GM23338 (cell line): ENCODE data around the gene BST2. TPM values are rescaled to one million over a fixed set of nuclear protein-coding genes. Genes with fewer than 3 reads are reported as not detected.

Experiments
- ATAC-seq: fragments of 200-7000 bp; cut with Tn5 transposase; 3 replicates; pipeline ENCODE4 v1.9.1; 2020
- DNase-seq: peaks from one replicate; pipeline ENCODE4 v3.0.0-alpha.2; 2015; ENCODE audit warnings: low spot score
- H2AFZ ChIP-seq: fragments of 200-600 bp; sonication (generic); 2 replicates; pipeline ENCODE4 v1.8.0; 2016; ENCODE audit warnings: antibody characterized with exemption, mild to moderate bottlenecking, moderate library complexity
- H3F3A ChIP-seq: fragments of 200-600 bp; sonication (generic); replicated peaks from 2 replicates; pipeline ENCODE4 v1.8.0; 2017; ENCODE audit warnings: antibody characterized with exemption, mixed run types, low read depth
- H3K27ac ChIP-seq: fragments of 200-600 bp; sonication (generic); 2 replicates; pipeline ENCODE4 v1.6.1; 2016; ENCODE audit warnings: low read depth
- H3K27me3 ChIP-seq: fragments of 200-600 bp; sonication (generic); 2 replicates; pipeline ENCODE4 v1.8.0; 2016; ENCODE audit warnings: mild to moderate bottlenecking, mixed run types, moderate library complexity; ENCODE audit not compliant: insufficient read depth
- H3K36me3 ChIP-seq: fragments of 200-600 bp; sonication (generic); 2 replicates; pipeline ENCODE4 v1.8.0; 2016; ENCODE audit warnings: mild to moderate bottlenecking; ENCODE audit not compliant: insufficient read depth
- H3K4me1 ChIP-seq: fragments of 200-600 bp; sonication (generic); 2 replicates; pipeline ENCODE4 v1.8.0; 2016; ENCODE audit warnings: mild to moderate bottlenecking, moderate library complexity; ENCODE audit not compliant: insufficient read depth
- H3K4me2 ChIP-seq: fragments of 200-600 bp; sonication (generic); 2 replicates; pipeline ENCODE4 v1.7.1; 2017; ENCODE audit warnings: mixed run types
- H3K4me3 ChIP-seq: fragments of 200-600 bp; sonication (generic); 2 replicates; pipeline ENCODE4 v1.6.1; 2016; ENCODE audit warnings: mixed run types
- H3K79me2 ChIP-seq: fragments of 200-600 bp; sonication (generic); replicated peaks from 2 replicates; pipeline ENCODE4 v1.8.0; 2017; ENCODE audit warnings: mild to moderate bottlenecking; ENCODE audit not compliant: insufficient read depth
- H3K9me2 ChIP-seq: fragments of 200-600 bp; sonication (generic); 2 replicates; pipeline ENCODE4 v1.8.0; 2017; ENCODE audit not compliant: insufficient read depth
- H4K20me1 ChIP-seq: fragments of 200-600 bp; sonication (generic); replicated peaks from 2 replicates; pipeline ENCODE4 v1.8.0; 2017; ENCODE audit warnings: mild to moderate bottlenecking; ENCODE audit not compliant: insufficient read depth
- H3K27ac Mint-ChIP-seq: 2 replicates; pipeline ENCODE4 v1.8.0; 2020; ENCODE audit warnings: inconsistent platforms, mild to moderate bottlenecking, moderate library complexity, mixed read lengths
- H3K27me3 Mint-ChIP-seq: 3 replicates; pipeline ENCODE4 v1.8.0; 2022; ENCODE audit warnings: low read depth, mild to moderate bottlenecking, moderate library complexity, mixed read lengths, inconsistent platforms; ENCODE audit not compliant: insufficient read depth, poor library complexity
- H3K36me3 Mint-ChIP-seq: 3 replicates; pipeline ENCODE4 v1.8.0; 2021; ENCODE audit warnings: low read depth, mild to moderate bottlenecking, inconsistent platforms, moderate library complexity, mixed read lengths
- H3K4me1 Mint-ChIP-seq: 3 replicates; pipeline ENCODE4 v1.8.0; 2020; ENCODE audit warnings: mild to moderate bottlenecking, inconsistent platforms, mixed read lengths
- H3K4me3 Mint-ChIP-seq: 3 replicates; pipeline ENCODE4 v1.8.0; 2021; ENCODE audit warnings: moderate library complexity, mild to moderate bottlenecking, inconsistent platforms, mixed read lengths
- H3K9me3 Mint-ChIP-seq: 3 replicates; pipeline ENCODE4 v1.8.0; 2020; ENCODE audit warnings: moderate library complexity, mild to moderate bottlenecking, inconsistent platforms, mixed read lengths
- CTCF ChIP-seq, 2 experiments: fragments of 200-600 bp in 1 of 2; sonication (generic) in 1 of 2; conservative IDR thresholded peaks; 2 replicates each; pipeline versions ENCODE4 v1.5.1 to v1.6.1; 2016 to 2017; ENCODE audit warnings: antibody characterized with exemption in 2 of 2, low read depth in 2 of 2, mild to moderate bottlenecking in 2 of 2, moderate library complexity in 1 of 2
- ETS1 ChIP-seq: IDR thresholded peaks from 2 replicates; pipeline ENCODE4 v1.6.1; 2016; ENCODE audit warnings: antibody characterized with exemption
- EZH2phosphoT487 ChIP-seq: fragments of 200-600 bp; sonication (generic); IDR thresholded peaks from one replicate; pipeline ENCODE4 v1.8.1; 2018; ENCODE audit warnings: antibody characterized with exemption; ENCODE audit not compliant: unreplicated experiment
- JUNB ChIP-seq: IDR thresholded peaks from one replicate; pipeline ENCODE4 v1.6.1; 2016; ENCODE audit warnings: antibody characterized with exemption; ENCODE audit not compliant: unreplicated experiment
- NANOG ChIP-seq: IDR thresholded peaks from 2 replicates; pipeline ENCODE4 v1.6.1; 2016; ENCODE audit warnings: antibody characterized with exemption, borderline replicate concordance
- POLR2AphosphoS5 ChIP-seq: IDR thresholded peaks from 2 replicates; pipeline ENCODE4 v1.6.1; 2016; ENCODE audit warnings: antibody characterized with exemption, low read depth
- REST ChIP-seq: IDR thresholded peaks from one replicate; pipeline ENCODE4 v1.6.1; 2018; ENCODE audit warnings: antibody characterized with exemption; ENCODE audit not compliant: unreplicated experiment
- ZNF331 ChIP-seq: fragments of 250-450 bp; sonication (Bioruptor Pico); IDR thresholded peaks from 2 replicates; pipeline ENCODE4 v1.5.0; 2020; ENCODE audit warnings: low read depth, mild to moderate bottlenecking, moderate library complexity
- polyA plus RNA-seq: library from polyadenylated mRNA; unstranded; fragments of >200 nt; fragmentation: Nextera tagmentation; extraction: Ambion mirVana; gene quantifications from 2 replicates; pipeline ENCODE4 v1.2.1, GENCODE V29; 2016
- total RNA-seq: library from RNA; depleted of rRNA; stranded (reverse); fragments of >200 nt; shearing (Covaris generic); gene quantifications from 2 replicates; pipeline ENCODE4 v1.2.3, GENCODE V29; 2014

The BST2 gene
- total and polyA plus RNA-seq, 2 experiments from 2014 or later, result 24.9 to 33.9 TPM

GRCh38 chr19:17415121-17415520, 9.7 kb upstream of the BST2 start (continued):
- TF ChIP-seq REST (no peak), ZNF331 (CRISPR knock-in tag) (no peak), EZH2phosphoT487 (no peak), CTCF (conservative IDR thresholded peaks at IDR 0.05; ENCODE audit: low read depth in 2 of 2) (no peak), NANOG (peak; percentile 86), POLR2AphosphoS5 (peak; percentile 38; the same call in 1 of the 2 replicates), ETS1 (no peak), JUNB (peak; percentile 24)

GRCh38 chr19:17414097-17414496, 8.7 kb upstream of the BST2 start:
- no peak overlapping the region for H3K27ac ChIP-seq
- H3K4me1 Mint-ChIP-seq, result peaks cover 25% of the 10 kb centered on the region
- H3K27ac Mint-ChIP-seq, result no peak overlapping the region
- H4K20me1 ChIP-seq, result no peaks in the 10 kb centered on the region
- ATAC-seq, result no peak
- no peak overlapping the region for H3K4me3 Mint-ChIP-seq
- no peaks in the 10 kb centered on the region for H3K79me2 ChIP-seq
- H3K36me3 ChIP-seq, result no peaks in the 10 kb centered on the region
- peaks cover 11% of the 10 kb centered on the region; the same call in 2 of the 3 replicates for H3K36me3 Mint-ChIP-seq
- peaks cover 31% of the 10 kb centered on the region for H3K27me3 Mint-ChIP-seq
- H3K9me2 ChIP-seq, result no peaks in the 10 kb centered on the region
- 0 out of 2 replicates have a peak, but pooled peaks cover 6% of the 10 kb centered on the region for H3F3A ChIP-seq
- peaks cover 30% of the 10 kb centered on the region for H3K4me1 ChIP-seq
- peaks cover 33% of the 10 kb centered on the region for H3K27me3 ChIP-seq
- DNase-seq, result no peak
- no peaks in the 10 kb centered on the region for H3K9me3 Mint-ChIP-seq
- H3K4me3 ChIP-seq, result no peak overlapping the region
- no peak overlapping the region; the same call in 1 of the 2 replicates for H3K4me2 ChIP-seq
- no peak overlapping the region for H2AFZ ChIP-seq
- no peak for TF ChIP-seq EZH2phosphoT487
- no peak for TF ChIP-seq ZNF331 (CRISPR knock-in tag)
- TF ChIP-seq REST, result no peak
- no peak for TF ChIP-seq JUNB
